Ishikawa (cell line): Measurements from ENCODE around the gene NEK8.

Source experiments
- EP300 ChIP-seq: IDR thresholded peaks from 2 replicates; pipeline ENCODE4 v1.6.1; 2012; ENCODE audit warnings: borderline replicate concordance
- NFIC ChIP-seq: IDR thresholded peaks from 2 replicates; pipeline ENCODE4 v1.6.1; 2012

DNA sequence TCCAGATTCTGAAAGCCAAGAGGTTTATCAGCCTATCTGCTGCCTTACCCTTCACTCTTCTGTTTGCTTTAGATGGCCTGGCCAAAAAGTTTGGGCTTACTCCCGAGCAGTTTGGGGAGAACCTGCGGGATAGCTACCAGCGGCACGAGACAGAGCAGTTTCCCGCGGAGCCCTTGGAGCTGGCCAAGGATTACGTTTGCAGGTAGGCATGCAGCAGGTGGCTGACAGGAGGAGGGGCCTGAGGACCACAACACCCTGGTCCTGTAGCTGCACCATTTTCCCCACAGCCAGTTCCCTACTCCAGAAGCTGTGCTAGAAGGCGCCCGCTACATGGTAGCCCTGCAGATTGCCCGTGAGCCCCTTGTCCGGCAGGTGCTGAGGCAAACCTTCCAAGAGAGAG is 45.9 kb upstream of the NEK8 start:
- TF ChIP-seq EP300 (no peak), NFIC (peak; percentile 64)
